Measurements from ENCODE around the gene CLDN10.
"Not testable (repeated sequence)": the region's sequence is repeated elsewhere in the genome, so short reads cannot be mapped to it uniquely, and the experiment has no call there.

Gene CLDN10

GRCh38 chr13:95541911-95542474 lies 10.5 kb upstream of the CLDN10 start:
- DNase-seq (ENCODE audit: low read depth in 3 of 3) = no peak

- DNase-seq (ENCODE audit: low read depth in 3 of 3) = no peak
Observed at GRCh38 chr13:95544293-95544692, 8.2 kb upstream of the CLDN10 start.

GRCh38 chr13:95546919-95547318 lies 5.6 kb upstream of the CLDN10 start:
- no peak for DNase-seq (ENCODE audit: low read depth in 3 of 3)

DNA sequence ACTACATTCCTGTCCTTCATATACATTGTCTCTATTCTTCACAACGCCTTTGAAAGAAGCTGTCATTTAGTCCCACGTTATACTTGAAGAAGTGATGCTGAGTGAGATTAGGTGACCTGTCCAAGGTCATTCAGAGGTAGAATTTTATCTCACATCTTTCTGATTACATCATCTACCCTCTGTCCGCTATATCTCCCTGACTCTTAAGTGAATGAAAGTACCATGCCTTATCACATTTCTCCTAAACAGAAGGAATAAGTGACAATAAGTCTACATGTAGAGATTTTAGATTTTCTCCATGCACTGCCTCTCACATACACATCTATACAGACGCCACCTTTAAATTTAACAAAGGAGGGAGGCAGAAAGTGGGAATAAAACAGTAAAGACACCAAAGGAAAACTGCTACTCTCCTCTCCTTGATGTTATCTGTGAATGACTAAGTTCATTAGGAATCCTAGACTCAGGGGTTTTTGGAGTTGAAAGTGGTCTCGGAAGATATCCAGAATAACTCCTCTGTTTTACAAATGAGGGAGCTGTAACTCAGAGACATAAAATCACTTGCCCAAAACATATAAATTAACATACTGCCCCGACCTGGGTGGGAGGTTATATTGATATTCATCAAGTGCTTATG lies 4.9 kb upstream of the CLDN10 start:
- DNase-seq (ENCODE audit: low read depth in 3 of 3) = no peak

DNA sequence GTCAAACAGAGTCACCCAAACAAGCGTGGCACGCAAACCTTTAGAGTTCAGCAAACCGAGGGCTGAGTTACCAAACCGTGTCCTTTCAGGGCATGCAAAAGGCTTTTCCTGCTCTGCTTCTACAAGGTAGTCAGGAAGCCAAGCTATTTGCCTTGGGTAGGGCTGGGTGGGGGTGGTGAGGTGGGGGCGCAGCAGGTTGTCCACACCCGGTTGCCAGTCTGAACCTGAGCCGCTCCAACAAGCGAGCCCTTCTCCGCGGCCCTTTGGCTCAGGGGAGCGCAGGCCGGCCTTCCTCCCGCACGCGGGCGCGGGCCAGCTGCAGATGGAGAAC lies 347 bp upstream of the CLDN10 start:
- no peak for DNase-seq (ENCODE audit: low read depth in 3 of 3)

- DNase-seq (ENCODE audit: low read depth in 3 of 3) = no peak
Observed at GRCh38 chr13:95553581-95554385, 1.3 kb downstream of the CLDN10 start.

GRCh38 chr13:95557013-95557412 lies 4.5 kb downstream of the CLDN10 start:
- DNase-seq (ENCODE audit: low read depth in 3 of 3) = no peak

DNA sequence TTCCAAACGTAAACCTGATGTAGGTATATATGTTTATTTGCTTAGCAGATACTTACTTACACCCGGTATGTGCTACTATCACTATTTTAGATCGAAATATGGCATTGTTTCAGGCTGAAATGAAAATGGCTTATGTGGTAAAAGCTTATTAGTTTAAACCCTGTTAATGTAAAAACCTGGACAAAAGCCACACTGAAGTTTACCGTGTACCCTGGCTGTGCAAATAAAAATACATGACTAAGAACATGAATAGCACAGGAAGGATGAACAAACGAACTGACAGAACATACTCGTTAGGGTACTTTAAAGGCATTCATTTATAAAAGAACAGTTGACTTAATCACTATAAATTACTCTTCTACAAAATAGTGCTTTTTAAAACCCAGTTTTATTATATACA lies 6.6 kb downstream of the CLDN10 start:
- no peak for DNase-seq (ENCODE audit: low read depth in 3 of 3)

DNA sequence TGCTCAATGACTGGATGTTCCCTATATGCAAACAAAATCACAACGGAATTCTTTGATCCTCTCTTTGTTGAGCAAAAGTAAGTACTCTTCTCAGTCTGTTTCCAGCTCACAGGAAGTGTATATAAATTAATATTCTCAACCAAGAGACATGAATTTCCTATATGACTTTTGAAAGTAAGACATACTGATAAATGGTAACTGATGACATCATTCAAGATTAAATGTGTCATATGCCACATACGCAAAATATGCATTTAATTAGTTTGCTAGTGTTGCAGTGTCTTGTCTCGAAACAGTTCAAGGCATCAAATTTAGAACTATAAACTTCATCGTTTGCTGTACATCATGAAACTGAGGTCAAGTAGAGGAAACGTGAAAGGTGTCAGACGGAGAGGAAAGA lies 7.9 kb downstream of the CLDN10 start:
- no peak for DNase-seq (ENCODE audit: low read depth in 3 of 3)

DNA sequence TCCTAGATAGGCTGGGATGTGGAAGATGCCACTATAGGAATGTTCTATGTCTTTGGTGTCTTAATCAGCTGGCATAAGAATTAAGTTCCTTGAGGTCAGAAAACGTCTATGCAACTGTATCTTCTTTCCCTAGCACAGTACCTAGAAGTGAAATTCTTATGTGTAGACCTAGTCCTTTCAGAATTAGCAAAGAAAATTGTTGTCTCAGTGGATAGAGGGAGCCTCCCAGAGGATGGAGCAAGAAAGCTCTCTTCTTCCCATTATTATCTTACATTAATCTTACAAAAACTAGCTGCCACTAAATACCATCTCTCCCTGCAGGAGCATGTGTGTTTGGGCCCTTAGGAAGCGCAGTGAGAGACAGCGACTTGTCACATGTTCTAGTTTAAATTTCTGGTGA lies 11.6 kb downstream of the CLDN10 start:
- no peak for DNase-seq (ENCODE audit: low read depth in 3 of 3)

DNA sequence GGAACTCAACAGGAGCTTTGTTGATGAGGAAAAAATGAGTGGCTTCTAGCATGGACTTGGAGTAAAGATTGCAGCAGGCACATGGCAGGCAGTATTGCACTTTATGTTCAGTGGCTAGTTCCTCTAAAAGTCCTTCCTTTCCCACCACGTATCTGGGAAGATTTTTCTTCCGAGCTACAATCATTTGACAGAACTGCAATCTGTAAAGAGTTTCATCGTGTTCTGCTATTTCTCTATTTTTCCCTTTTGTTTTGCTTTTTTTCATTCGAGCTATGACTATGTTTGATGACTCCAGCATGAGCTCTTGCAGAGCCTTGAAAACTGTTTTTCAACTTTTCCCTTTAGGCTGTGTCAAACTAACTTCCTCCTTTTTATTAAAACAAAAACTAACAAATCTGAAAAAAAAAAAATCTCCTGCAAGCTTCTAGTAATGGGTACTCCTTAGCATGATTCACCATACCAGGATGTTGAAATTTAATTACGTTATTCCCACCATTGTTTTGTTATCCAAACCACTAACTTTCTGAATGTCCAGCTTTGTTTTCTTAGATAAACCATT lies 12.3 kb downstream of the CLDN10 start:
- DNase-seq (ENCODE audit: low read depth in 3 of 3) = no peak

- not testable (repeated sequence) for DNase-seq (ENCODE audit: low read depth in 3 of 3)
Observed at GRCh38 chr13:95565758-95566157, 13.2 kb downstream of the CLDN10 start.

GRCh38 chr13:95568131-95568530 lies 15.6 kb downstream of the CLDN10 start:
- no peak for DNase-seq (ENCODE audit: low read depth in 3 of 3)

DNA sequence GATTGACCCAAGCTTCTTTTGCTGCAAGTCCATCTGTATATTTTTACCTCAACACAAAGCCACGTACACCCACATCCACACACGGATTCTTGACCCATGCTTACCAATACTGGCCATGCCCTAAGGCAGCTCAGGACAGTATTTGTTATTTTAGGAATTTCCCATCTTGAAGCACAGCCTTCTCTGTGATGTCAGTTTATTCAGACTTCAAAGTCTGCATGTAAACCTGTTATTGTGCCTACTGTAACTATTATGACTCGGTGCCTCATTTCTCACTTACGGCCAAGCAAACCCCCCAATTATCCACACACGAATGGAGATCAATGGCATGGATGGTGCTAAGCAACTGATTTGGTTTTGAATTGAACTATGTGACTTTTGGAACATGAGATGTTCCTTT lies 17.5 kb downstream of the CLDN10 start:
- DNase-seq (ENCODE audit: low read depth in 3 of 3) = no peak

- DNase-seq (ENCODE audit: low read depth in 3 of 3) = no peak
Observed at GRCh38 chr13:95571941-95572340, 19.4 kb downstream of the CLDN10 start.

DNA sequence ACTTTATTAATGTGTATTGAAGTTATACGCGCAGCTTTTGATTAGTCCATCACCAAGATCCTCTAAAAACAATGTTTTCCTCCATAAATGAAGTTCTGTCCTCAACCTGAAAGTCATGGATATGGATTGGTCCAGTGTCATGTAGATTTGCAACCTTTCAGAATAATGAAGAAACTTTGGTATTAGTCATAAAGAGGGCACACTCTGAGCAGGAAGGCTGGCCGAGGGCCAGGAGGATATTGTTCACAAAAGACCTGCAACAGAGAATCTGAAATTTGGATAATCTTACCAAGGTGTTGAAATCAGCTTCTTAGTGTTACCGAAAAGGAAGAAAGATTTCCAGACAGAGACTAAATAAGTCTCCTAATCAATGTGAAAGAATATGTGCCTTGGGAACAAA lies 20.7 kb downstream of the CLDN10 start:
- DNase-seq (ENCODE audit: low read depth in 3 of 3) = no peak

- no peak for DNase-seq (ENCODE audit: low read depth in 3 of 3)
Observed at GRCh38 chr13:95579303-95579702, 26.8 kb downstream of the CLDN10 start.

DNA sequence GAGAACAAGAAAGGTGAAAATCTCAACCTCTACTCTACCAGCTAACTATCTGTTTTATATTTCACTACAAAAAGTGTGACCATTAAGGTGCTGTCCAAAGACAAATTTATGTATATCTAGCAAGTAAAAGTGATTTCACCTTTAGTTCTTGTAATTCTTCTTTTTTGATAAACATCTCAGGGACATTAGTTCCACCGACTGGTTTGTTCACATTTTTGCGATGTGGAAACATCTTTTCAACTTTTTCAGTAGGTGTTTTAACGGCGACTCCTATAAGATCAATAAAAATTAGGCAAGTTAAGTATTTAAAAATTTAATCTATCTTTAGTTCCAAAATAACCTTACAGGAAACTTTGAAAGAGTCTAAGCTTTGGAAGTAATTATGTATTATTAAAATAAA lies 33.3 kb downstream of the CLDN10 start:
- DNase-seq (ENCODE audit: low read depth in 3 of 3) = no peak

DNA sequence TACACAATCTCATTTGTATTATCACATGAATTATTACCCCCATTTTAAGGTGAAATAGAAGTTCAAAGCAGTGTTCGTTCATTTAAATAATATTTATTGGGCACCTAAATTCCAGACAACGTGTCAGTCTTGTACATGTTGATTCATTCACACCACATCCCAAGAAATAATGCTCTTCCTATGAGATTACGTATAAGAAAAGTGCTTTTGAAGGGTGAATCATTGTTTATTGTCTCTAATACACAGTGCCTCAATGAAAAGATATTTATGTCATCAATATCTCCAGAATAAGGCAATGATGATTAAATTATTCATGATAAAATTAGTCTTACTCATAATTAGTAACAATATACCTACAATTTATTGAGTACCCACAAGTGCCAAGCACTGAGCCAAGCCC lies 35.6 kb downstream of the CLDN10 start:
- no peak for DNase-seq (ENCODE audit: low read depth in 3 of 3)

DNA sequence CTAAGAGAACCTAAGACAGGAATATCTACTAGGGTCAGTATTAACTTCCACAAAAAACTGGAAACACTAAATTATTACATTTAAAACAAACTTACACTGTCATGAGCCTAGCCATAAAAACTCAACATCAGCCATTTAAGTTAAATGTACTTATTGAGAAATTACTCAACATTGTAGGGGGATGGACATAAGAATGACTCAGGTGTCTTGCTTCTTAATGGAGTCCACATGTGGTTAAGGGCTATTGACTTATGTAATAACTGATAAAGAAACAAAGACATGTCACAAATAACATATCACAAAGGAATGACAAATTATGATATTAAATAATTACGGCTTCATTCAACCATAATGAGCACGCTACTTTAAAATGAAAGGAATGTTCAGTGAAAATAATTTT lies 36.2 kb downstream of the CLDN10 start:
- no peak for DNase-seq (ENCODE audit: low read depth in 3 of 3)

DNA sequence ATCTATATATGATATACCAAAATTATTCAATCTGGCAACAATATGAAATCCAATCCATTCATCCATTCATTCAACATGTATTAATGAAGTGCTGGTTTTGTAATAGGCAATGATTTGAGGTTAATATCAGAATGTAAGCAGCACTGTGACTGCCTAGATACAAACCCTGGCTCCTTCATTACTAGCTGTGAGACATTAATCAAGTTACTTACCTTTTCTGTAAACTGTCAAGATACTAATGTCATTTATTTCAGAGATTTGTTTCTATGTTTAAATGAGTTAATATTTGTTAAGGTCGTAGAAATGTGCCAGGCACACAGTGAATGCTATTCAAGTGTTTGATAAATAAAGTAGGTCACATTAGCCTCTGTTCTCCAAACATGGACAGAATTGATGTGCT lies 40.9 kb downstream of the CLDN10 start:
- no peak for DNase-seq (ENCODE audit: low read depth in 3 of 3)

DNA sequence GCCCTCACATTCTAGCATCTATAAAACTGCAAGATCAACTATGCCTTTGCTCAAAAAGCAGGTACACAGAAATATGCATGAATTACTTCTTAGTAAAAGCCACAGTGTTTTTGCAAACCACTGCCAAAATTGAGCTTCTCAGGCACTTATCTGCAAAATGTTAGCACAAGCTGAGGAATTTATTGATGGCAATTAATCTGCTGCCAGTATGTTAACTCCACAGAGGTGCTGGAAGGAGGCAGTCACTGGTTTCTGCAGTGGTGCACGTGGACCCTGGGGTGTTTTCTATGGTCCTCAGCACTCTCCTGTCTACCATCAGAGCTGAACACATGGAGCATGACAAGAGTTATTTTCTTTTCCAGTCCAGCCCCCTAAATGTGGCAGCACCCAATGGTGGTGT lies 44.2 kb downstream of the CLDN10 start:
- no peak for DNase-seq (ENCODE audit: low read depth in 3 of 3)

- no peak for DNase-seq (ENCODE audit: low read depth in 3 of 3)
Observed at GRCh38 chr13:95601216-95601615, 48.7 kb downstream of the CLDN10 start.

Data from stimulated activated CD4-positive, alpha-beta T cell treated with anti-CD3 and anti-CD28 coated beads, TNF-alpha, amount 100 ng/mL, for 48 hours (primary cell).